ENCODE data around the gene AKNA. TPM values are rescaled to one million over a fixed set of nuclear protein-coding genes. Genes with fewer than 3 reads are reported as not detected.
"Not testable (repeated sequence)": the region's sequence is repeated elsewhere in the genome, so short reads cannot be mapped to it uniquely, and the experiment has no call there.

Gene AKNA
- total RNA-seq, 1 donor from 2014 or later, result 14.0 TPM

GRCh38 chr9:114322160-114322818 lies 65.5 kb downstream of the AKNA start:
- not testable (repeated sequence) for H3K27me3 Mint-ChIP-seq; H3K4me1 Mint-ChIP-seq (ENCODE audit: unreplicated experiment); H3K27ac Mint-ChIP-seq; H3K36me3 Mint-ChIP-seq; H3K4me3 Mint-ChIP-seq; H3K9me3 Mint-ChIP-seq; DNase-seq (ENCODE audit: extremely low spot score, unreplicated experiment)

- no peak overlapping the region for H3K27ac Mint-ChIP-seq
- no peaks in the 10 kb centered on the region for H3K36me3 Mint-ChIP-seq
- no peak for TF ChIP-seq CTCF (conservative IDR thresholded peaks at IDR 0.05)
- no peak for DNase-seq (ENCODE audit: extremely low spot score, unreplicated experiment)
- no peak overlapping the region for H3K4me3 Mint-ChIP-seq
- no peaks in the 10 kb centered on the region for H3K27me3 Mint-ChIP-seq
- no peaks in the 10 kb centered on the region for H3K9me3 Mint-ChIP-seq
- no peaks in the 10 kb centered on the region for H3K4me1 Mint-ChIP-seq (ENCODE audit: unreplicated experiment)
Observed at GRCh38 chr9:114321759-114322158, 66.0 kb downstream of the AKNA start.

GRCh38 chr9:114320710-114321109 lies 67.1 kb downstream of the AKNA start:
- not testable (repeated sequence) for H3K27ac Mint-ChIP-seq; H3K36me3 Mint-ChIP-seq; DNase-seq (ENCODE audit: extremely low spot score, unreplicated experiment); H3K4me1 Mint-ChIP-seq (ENCODE audit: unreplicated experiment); H3K4me3 Mint-ChIP-seq; H3K27me3 Mint-ChIP-seq; H3K9me3 Mint-ChIP-seq

- Mint-ChIP-seq H3K4me3 (no peak overlapping the region), H3K27me3 (no peaks in the 10 kb centered on the region), H3K4me1 (ENCODE audit: unreplicated experiment) (no peaks in the 10 kb centered on the region), H3K9me3 (no peaks in the 10 kb centered on the region), H3K27ac (no peak overlapping the region), H3K36me3 (no peaks in the 10 kb centered on the region)
- no peak for DNase-seq (ENCODE audit: extremely low spot score, unreplicated experiment)
- no peak for TF ChIP-seq CTCF (conservative IDR thresholded peaks at IDR 0.05)
Observed at GRCh38 chr9:114319147-114319546, 68.6 kb downstream of the AKNA start.

- Mint-ChIP-seq H3K4me1 (ENCODE audit: unreplicated experiment) (no peaks in the 10 kb centered on the region), H3K4me3 (no peak overlapping the region), H3K27me3 (no peaks in the 10 kb centered on the region), H3K27ac (no peak overlapping the region), H3K9me3 (no peaks in the 10 kb centered on the region), H3K36me3 (no peaks in the 10 kb centered on the region)
- no peak for DNase-seq (ENCODE audit: extremely low spot score, unreplicated experiment)
- no peak for TF ChIP-seq CTCF (conservative IDR thresholded peaks at IDR 0.05)
Observed at GRCh38 chr9:114318416-114318815, 69.4 kb downstream of the AKNA start.

GRCh38 chr9:114317665-114318357 lies 70.0 kb downstream of the AKNA start:
- Mint-ChIP-seq H3K4me3 (no peak overlapping the region), H3K4me1 (ENCODE audit: unreplicated experiment) (no peaks in the 10 kb centered on the region), H3K9me3 (no peaks in the 10 kb centered on the region), H3K27ac (no peak overlapping the region), H3K27me3 (no peaks in the 10 kb centered on the region), H3K36me3 (no peaks in the 10 kb centered on the region)
- TF ChIP-seq CTCF (conservative IDR thresholded peaks at IDR 0.05), result no peak
- no peak for DNase-seq (ENCODE audit: extremely low spot score, unreplicated experiment)

Measured in type B pancreatic cell (in vitro differentiated cells).